Activated naive CD8-positive, alpha-beta T cell (primary cell): ENCODE data around the gene CBX4.
"Not testable (repeated sequence)": the region's sequence is repeated elsewhere in the genome, so short reads cannot be mapped to it uniquely, and the experiment has no call there.

Source experiments
- H3K27ac Mint-ChIP-seq: one replicate; pipeline ENCODE4 v1.8.0; 2021; ENCODE audit warnings: mixed read lengths
- H3K27me3 Mint-ChIP-seq: one replicate; pipeline ENCODE4 v1.8.0; 2021; ENCODE audit warnings: mixed read lengths
- H3K36me3 Mint-ChIP-seq: one replicate; pipeline ENCODE4 v1.8.0; 2021; ENCODE audit warnings: mixed read lengths
- H3K4me1 Mint-ChIP-seq: one replicate; pipeline ENCODE4 v1.8.0; 2021; ENCODE audit warnings: low read depth, mixed read lengths
- H3K4me3 Mint-ChIP-seq: one replicate; pipeline ENCODE4 v1.8.0; 2021; ENCODE audit warnings: mild to moderate bottlenecking, mixed read lengths
- H3K9me3 Mint-ChIP-seq: one replicate; pipeline ENCODE4 v1.8.0; 2021; ENCODE audit warnings: low read depth, mixed read lengths

The CBX4 gene

GRCh38 chr17:79865351-79866210 lies 26.3 kb upstream of the CBX4 start:
- H3K27ac Mint-ChIP-seq = no peak overlapping the region
- no peaks in the 10 kb centered on the region for H3K9me3 Mint-ChIP-seq
- H3K4me3 Mint-ChIP-seq = no peak overlapping the region
- H3K4me1 Mint-ChIP-seq = no peaks in the 10 kb centered on the region
- H3K27me3 Mint-ChIP-seq = peaks cover 10% of the 10 kb centered on the region
- no peaks in the 10 kb centered on the region for H3K36me3 Mint-ChIP-seq

- H3K36me3 Mint-ChIP-seq = no peaks in the 10 kb centered on the region
- H3K27me3 Mint-ChIP-seq = peaks cover 11% of the 10 kb centered on the region
- H3K27ac Mint-ChIP-seq = no peak overlapping the region
- no peaks in the 10 kb centered on the region for H3K9me3 Mint-ChIP-seq
- H3K4me1 Mint-ChIP-seq = no peaks in the 10 kb centered on the region
- H3K4me3 Mint-ChIP-seq = no peak overlapping the region
Observed at GRCh38 chr17:79864617-79865250, 25.5 kb upstream of the CBX4 start.

- Mint-ChIP-seq H3K9me3 (no peaks in the 10 kb centered on the region), H3K36me3 (no peaks in the 10 kb centered on the region)
Observed at GRCh38 chr17:79864147-79864546, 24.9 kb upstream of the CBX4 start.

DNA sequence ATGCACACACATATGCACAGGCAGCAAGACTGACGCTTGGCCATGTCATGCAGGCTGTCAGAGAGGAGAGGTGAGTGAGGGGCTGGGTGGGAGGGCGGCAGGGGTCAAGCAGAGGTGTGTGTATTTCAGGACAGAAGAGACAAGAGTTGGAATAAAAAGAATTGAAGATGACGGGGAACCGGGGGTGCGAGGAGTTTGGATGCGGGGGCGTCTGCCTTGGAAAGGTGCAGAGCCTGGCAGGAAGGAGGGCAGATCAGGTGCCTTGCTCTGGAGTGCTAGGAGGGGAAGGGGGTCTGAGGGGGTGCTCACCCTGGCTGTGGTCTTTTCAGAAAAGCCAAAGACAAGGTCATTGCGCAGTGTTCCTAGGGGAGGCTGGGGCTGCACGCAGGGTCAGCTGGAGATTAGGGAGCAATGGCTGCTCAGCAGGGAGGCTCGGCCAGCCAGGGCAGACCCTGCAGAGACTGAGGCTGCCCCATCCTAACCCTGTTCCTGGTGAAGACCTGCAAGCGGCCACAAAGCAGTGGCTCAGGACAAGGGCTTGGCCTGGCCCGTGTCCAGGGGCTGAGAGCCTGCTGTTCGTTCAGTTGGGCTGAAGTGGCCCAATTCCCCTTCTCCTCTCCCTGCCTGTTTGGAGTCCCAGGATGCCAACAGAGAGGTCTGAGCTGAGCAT lies 23.7 kb upstream of the CBX4 start:
- no peak overlapping the region for H3K27ac Mint-ChIP-seq
- H3K9me3 Mint-ChIP-seq = no peaks in the 10 kb centered on the region
- no peak overlapping the region for H3K4me3 Mint-ChIP-seq
- H3K27me3 Mint-ChIP-seq = peaks cover 15% of the 10 kb centered on the region
- no peaks in the 10 kb centered on the region for H3K4me1 Mint-ChIP-seq
- H3K36me3 Mint-ChIP-seq = no peaks in the 10 kb centered on the region

More at GRCh38 chr17:79864147-79864546, 24.9 kb upstream of the CBX4 start:
- Mint-ChIP-seq H3K27ac (no peak overlapping the region), H3K27me3 (peaks cover 11% of the 10 kb centered on the region), H3K4me1 (no peaks in the 10 kb centered on the region), H3K4me3 (no peak overlapping the region)

- Mint-ChIP-seq H3K4me3 (no peak overlapping the region), H3K4me1 (no peaks in the 10 kb centered on the region), H3K27me3 (peaks cover 15% of the 10 kb centered on the region), H3K36me3 (no peaks in the 10 kb centered on the region), H3K9me3 (no peaks in the 10 kb centered on the region), H3K27ac (no peak overlapping the region)
Observed at GRCh38 chr17:79862238-79862637, 23.0 kb upstream of the CBX4 start.

DNA sequence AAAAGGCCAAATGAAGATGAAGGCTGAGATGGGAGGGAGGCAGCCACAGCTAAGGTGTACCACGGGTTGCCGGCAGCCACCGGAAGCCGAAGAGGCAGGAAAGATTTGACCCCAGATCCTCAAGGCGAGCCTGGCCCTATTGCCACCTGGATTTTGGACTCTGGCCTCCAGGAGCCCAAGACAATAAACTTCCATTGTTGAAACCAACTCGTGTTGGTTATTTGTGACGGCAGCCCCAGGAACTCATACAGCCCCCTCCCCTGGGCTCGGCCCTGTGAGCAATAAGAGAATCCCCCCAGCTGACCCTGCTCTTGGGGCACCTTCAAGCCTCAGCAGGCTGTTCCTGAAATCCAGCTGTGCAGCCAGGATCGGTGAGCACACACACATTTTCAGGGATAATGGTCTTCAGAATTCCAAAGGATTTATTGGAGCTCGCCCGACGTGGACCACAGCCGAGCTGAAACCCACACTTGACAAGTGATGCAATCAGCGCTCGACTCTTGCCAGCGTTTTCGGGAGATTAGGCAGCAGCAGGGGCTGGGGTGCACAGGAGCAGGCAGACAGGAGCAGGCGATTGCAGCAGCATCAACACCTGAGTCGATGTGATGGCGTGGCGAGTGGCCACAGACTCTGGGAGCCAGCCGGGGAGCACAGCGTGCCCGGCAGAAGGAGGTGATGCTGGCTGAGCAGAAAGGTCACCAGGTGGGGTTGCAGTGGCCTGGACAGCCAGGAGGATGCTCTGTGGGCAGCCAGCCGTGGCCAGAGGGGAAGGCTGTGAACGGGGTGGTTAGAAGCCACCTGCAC lies 22.4 kb upstream of the CBX4 start:
- Mint-ChIP-seq H3K4me1 (no peaks in the 10 kb centered on the region), H3K27ac (no peak overlapping the region), H3K36me3 (no peaks in the 10 kb centered on the region), H3K9me3 (no peaks in the 10 kb centered on the region), H3K4me3 (no peak overlapping the region), H3K27me3 (peaks cover 15% of the 10 kb centered on the region)

DNA sequence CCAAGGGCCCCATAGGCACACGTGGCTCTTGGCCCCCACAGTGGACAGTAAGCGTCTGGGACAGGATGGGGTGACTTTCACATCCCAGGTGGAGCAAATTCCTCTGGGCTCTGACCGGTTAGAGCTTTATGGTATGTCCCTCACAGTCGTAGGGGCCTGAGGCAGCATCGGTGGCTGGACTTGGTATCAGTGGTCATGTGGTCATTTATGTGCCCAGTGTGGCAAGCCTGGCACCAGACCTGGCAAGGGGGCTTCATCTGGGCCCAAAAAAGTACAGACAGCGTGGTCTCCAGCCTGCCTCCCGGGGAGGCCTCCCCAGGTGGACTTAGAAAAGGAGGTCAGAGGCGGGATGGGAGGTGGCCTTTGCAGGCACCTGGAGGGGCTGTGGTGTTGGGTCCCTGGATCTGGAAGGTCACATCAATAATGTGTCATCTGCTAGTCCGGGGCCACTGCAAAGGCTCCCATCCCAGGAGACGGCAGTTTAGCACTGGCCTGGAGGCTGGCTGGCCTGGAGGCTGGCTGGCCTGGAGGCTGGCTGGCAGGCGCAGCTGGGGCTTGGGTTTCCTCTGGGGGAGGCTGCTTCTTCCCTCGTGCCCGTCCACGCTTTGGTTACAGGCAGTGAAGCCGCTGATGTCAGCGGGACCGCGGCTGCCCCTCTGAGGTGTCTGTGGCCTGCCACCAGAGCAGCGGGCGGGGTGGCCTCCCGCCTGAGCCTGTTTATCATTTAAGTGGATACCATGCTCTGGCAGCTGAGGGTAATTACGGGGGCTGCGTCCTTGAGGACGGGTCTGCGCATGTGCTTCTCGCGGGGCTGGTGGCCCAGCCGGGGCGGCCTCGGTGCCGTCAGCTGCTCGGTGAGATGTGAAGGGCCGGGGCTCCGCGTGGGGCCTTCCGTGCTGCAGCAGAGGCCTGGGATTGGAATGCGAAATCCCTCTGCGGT lies 20.7 kb upstream of the CBX4 start:
- no peak overlapping the region for H3K27ac Mint-ChIP-seq
- H3K9me3 Mint-ChIP-seq = no peaks in the 10 kb centered on the region
- H3K27me3 Mint-ChIP-seq = peaks cover 14% of the 10 kb centered on the region
- H3K4me3 Mint-ChIP-seq = no peak overlapping the region
- no peaks in the 10 kb centered on the region for H3K36me3 Mint-ChIP-seq
- no peaks in the 10 kb centered on the region for H3K4me1 Mint-ChIP-seq

DNA sequence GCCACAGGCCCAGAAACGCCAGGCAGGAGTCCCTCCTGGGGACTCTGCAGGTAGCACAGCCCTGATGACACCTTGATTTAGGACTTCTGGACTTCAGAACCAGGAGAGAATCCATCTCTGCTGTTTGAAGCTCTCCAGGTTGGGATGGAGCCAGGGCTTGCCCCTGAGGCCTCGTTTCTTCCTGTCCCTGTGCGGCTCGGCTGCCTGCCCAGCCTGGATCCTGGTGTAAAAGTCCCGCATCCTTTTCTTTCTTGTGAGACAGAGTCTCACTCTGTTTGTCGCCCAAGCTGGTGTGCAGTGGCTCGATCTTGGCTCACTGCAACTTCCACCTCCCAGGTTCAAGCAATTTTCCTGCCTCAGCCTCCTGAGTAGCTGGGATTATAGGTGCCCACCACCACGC lies 17.9 kb upstream of the CBX4 start:
- Mint-ChIP-seq H3K27me3 (peaks cover 9% of the 10 kb centered on the region), H3K27ac (no peak overlapping the region), H3K36me3 (no peaks in the 10 kb centered on the region), H3K9me3 (no peaks in the 10 kb centered on the region), H3K4me3 (no peak overlapping the region), H3K4me1 (no peaks in the 10 kb centered on the region)

DNA sequence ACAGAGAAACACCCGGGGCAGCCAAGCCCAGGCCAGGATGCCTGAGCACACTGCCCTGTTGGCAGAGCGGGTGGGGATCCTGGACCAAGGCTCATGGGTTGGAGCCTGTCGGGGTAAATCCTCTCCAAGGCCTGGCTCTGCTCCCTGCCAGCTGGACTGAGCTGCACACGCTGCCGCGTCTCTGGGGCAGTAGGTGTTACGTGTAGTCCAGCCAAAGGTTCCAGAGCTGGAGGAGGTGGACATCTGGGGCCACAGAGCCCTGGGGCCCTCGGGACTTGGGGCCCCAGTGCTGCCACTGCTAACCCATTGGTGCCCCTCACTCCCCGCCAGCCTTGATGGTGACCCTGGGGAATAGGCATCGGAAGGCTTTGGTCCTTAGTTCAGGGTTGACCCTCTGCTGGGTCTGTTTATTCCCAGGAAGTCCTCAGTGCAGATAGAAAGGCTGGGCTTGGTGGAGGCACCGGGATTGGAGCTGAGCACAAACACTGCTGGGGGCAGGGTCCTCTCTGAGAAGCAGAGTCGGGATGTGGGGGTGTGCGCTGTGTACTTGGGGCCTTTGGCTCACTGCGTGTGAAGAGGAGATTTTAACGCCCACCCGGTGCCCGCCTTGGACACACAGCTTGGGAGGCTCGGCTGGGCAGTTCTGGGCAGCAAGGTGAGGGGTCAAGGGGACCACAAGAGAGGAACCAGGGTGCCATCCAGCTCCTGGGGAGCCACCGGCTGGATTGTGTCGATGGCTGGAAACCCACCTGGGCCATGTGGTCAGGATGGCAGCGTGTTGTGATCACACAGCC lies 16.3 kb upstream of the CBX4 start:
- Mint-ChIP-seq H3K27ac (no peak overlapping the region), H3K4me1 (peaks cover 3% of the 10 kb centered on the region), H3K4me3 (no peak overlapping the region), H3K27me3 (peaks cover 5% of the 10 kb centered on the region), H3K36me3 (no peaks in the 10 kb centered on the region), H3K9me3 (no peaks in the 10 kb centered on the region)

DNA sequence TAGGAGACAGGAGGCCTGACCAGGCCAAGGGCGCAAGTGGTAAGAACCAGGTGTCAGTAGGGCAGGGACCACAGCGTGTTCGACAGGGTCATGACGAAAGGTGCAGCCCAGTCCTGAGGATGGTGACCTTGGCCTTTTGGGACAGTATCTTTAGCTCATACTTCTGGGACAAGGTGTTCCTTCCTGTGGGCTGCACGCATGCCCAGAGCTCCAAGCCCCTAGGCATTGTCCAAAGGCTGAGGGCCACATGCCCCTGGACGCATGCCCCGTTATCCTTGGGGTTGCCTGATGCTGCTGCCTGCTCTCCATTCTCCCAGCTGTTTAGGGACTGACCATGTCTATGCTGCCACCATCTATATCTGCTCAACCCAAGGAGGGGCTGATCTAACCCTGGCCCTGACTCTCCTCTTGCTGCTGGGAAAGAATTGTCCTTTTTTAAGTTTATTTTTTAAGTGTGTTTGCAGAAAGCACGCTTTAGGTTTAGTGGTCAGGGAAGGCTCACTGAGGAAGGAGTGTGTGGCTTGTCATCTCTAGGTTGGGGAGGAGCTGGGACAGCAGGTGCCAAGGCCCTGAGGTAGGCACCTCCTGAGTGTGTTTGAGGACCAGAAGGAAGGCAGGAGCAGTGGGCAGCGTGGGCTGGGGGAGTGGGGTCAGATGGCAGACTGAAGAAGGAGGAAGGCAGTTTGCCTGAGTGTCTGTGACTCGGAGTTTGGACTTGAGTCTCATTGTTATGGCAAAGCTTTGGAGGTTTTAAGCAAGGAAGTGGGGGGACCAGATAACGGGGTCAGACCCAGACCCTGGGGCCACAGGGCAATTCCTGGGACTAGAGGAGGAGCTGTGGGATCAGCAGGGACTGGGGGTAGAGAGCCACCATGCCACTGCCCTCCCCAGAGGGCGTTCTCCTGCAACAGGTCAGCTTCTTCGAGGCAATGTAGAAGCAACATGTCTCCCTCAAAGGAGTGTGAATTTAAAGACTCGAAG lies 15.1 kb upstream of the CBX4 start:
- H3K27ac Mint-ChIP-seq = no peak overlapping the region
- H3K27me3 Mint-ChIP-seq = peaks cover 5% of the 10 kb centered on the region
- peaks cover 3% of the 10 kb centered on the region for H3K4me1 Mint-ChIP-seq
- H3K4me3 Mint-ChIP-seq = no peak overlapping the region
- H3K36me3 Mint-ChIP-seq = no peaks in the 10 kb centered on the region
- no peaks in the 10 kb centered on the region for H3K9me3 Mint-ChIP-seq

GRCh38 chr17:79853168-79853567 lies 13.9 kb upstream of the CBX4 start:
- H3K27me3 Mint-ChIP-seq, H3K4me1 Mint-ChIP-seq: not testable (repeated sequence)

DNA sequence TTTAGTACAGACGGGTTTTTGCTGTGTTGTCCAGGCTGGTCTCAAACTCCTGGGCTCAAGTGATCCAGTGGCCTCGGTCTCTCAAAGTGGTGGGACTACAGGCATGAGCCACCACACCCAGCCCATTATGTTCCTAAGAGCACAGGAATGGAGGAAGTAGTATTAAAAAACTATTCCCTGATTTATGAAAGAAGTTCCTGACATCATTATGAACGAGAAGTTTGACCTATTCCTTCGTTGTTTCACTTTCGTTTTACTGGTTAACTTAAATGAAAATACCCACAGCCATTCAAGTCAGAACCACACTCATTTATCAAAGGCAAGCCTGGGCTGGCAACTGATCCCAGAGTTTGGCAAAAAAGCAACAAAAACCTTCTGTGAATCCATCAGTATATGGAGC lies 13.5 kb upstream of the CBX4 start:
- no peaks in the 10 kb centered on the region for H3K36me3 Mint-ChIP-seq
- H3K27me3 Mint-ChIP-seq = peaks cover 1% of the 10 kb centered on the region
- peak overlapping the region; percentile 5 for H3K4me3 Mint-ChIP-seq

More at GRCh38 chr17:79853168-79853567, 13.9 kb upstream of the CBX4 start:
- H3K9me3 Mint-ChIP-seq, H3K36me3 Mint-ChIP-seq, H3K27ac Mint-ChIP-seq, H3K4me3 Mint-ChIP-seq: not testable (repeated sequence)

More for the DNA sequence above, 13.5 kb upstream of the CBX4 start:
- Mint-ChIP-seq H3K27ac (no peak overlapping the region), H3K4me1 (peaks cover 3% of the 10 kb centered on the region), H3K9me3 (no peaks in the 10 kb centered on the region)
